Bronchial epithelial cell (primary cell): ENCODE results near the gene CFL1. TPM values are rescaled to one million over a fixed set of nuclear protein-coding genes. Genes with fewer than 3 reads are reported as not detected.
"Not testable (repeated sequence)": the region's sequence is repeated elsewhere in the genome, so short reads cannot be mapped to it uniquely, and the experiment has no call there.

Experiments
- DNase-seq: peaks from one replicate; pipeline ENCODE4 v3.0.0-alpha.2; 2010; ENCODE audit warnings: low read depth
- FAIRE-seq: peaks from 2 replicates; lab custom pipeline; 2011; peaks lifted over from hg19 to GRCh38; lab: Jason Lieb, UNC
- H3K27me3 ChIP-seq: 2 replicates; pipeline ENCODE4 v1.5.1; 2011; ENCODE audit warnings: low read length; ENCODE audit not compliant: control insufficient read depth, insufficient read depth
- H3K36me3 ChIP-seq: 2 replicates; pipeline ENCODE4 v1.5.1; 2011; ENCODE audit warnings: low read length; ENCODE audit not compliant: control insufficient read depth, insufficient read depth
- H3K4me3 ChIP-seq: 2 replicates; pipeline ENCODE4 v1.5.1; 2011; ENCODE audit warnings: mild to moderate bottlenecking, low read depth, low read length, control low read depth
- total RNA-seq: library from RNA; depleted of rRNA; stranded (reverse); fragments of >200 nt; gene quantifications from 2 replicates; pipeline ENCODE4 v1.2.1, GENCODE V29; 2014
- TF ChIP-seq, protein P1 (sequence below): IDR thresholded peaks from 2 replicates; pipeline ENCODE4 v1.5.1; 2011; ENCODE audit warnings: mild to moderate bottlenecking, moderate library complexity, low read length, control low read depth, inconsistent platforms; ENCODE audit not compliant: insufficient read depth, severe bottlenecking

Gene CFL1
- total RNA-seq, 1 donor from 2014 or later, result 764 TPM

DNA sequence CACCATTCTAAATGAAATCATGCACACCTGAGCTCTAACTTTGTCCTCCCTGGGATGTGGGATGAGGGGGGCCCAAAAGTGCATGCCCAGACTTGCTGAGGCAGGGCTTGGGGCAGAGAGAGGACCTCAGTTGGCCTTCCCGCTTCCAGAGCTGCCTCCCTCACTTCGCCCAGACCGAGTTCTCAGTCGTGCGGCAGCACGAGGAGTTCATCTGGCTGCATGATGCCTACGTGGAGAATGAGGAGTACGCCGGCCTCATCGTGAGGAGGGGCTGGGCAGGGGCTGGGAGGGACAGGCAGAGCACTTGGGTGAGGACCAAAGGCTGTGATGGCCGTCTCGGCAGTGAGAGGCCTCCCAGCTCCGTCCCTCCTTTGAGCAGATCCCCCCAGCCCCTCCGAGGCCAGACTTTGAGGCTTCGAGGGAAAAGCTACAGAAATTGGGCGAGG, 8.2 kb downstream of the CFL1 start:
- DNase-seq (no peak), FAIRE-seq (no peak)
- H3K4me3 ChIP-seq, result no peak overlapping the region
- TF ChIP-seq, protein P1, sequence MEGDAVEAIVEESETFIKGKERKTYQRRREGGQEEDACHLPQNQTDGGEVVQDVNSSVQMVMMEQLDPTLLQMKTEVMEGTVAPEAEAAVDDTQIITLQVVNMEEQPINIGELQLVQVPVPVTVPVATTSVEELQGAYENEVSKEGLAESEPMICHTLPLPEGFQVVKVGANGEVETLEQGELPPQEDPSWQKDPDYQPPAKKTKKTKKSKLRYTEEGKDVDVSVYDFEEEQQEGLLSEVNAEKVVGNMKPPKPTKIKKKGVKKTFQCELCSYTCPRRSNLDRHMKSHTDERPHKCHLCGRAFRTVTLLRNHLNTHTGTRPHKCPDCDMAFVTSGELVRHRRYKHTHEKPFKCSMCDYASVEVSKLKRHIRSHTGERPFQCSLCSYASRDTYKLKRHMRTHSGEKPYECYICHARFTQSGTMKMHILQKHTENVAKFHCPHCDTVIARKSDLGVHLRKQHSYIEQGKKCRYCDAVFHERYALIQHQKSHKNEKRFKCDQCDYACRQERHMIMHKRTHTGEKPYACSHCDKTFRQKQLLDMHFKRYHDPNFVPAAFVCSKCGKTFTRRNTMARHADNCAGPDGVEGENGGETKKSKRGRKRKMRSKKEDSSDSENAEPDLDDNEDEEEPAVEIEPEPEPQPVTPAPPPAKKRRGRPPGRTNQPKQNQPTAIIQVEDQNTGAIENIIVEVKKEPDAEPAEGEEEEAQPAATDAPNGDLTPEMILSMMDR, result no peak
- H3K27me3 ChIP-seq, result no peaks in the 10 kb centered on the region
- peaks cover 17% of the 10 kb centered on the region for H3K36me3 ChIP-seq

DNA sequence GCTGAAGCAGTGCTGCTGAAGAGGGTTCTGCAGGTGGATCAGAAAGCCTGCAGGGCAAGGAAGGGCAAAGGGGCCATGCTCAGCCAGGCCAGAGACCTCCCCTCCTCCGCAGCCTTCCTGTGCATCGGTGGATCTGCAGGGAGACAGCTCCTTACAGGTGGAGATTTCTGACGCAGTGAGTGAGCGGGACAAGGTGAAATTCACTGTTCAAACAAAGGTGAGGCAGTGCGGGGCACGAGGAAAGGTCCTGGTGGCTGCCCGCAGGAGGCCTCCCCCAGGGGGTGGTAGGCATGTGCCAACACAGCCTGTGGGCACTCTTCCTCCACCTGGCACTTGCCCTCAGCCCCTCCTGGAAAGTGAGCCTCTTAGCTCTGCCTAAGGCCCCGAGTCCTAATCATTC, 8.6 kb downstream of the CFL1 start:
- no peak for DNase-seq
- TF ChIP-seq, protein P1, result no peak
- Histone ChIP-seq H3K27me3 (no peaks in the 10 kb centered on the region), H3K4me3 (no peak overlapping the region), H3K36me3 (peaks cover 15% of the 10 kb centered on the region)
- no peak for FAIRE-seq

DNA sequence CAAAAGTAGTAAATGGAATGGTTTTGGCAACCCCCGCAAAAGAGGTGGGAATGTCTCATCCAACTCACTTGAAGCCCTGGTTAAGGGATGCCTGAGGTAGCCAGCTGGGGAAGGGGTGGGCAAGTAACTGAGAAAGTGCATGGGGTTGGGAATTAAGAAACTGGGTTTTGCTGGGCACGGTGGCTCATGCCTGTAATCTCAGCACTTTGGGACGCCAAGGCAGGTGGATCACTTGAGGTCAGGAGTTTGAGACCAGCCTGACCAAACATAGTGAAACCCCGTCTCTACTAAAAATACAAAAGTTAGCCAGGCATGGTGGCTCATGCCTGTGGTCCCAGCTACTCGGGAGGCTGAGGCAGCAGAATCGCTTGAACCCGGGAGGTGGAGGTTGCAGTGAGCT, 9.3 kb downstream of the CFL1 start:
- H3K36me3 ChIP-seq, result peaks cover 10% of the 10 kb centered on the region
- not testable (repeated sequence) for FAIRE-seq, H3K27me3 ChIP-seq, DNase-seq, H3K4me3 ChIP-seq

DNA sequence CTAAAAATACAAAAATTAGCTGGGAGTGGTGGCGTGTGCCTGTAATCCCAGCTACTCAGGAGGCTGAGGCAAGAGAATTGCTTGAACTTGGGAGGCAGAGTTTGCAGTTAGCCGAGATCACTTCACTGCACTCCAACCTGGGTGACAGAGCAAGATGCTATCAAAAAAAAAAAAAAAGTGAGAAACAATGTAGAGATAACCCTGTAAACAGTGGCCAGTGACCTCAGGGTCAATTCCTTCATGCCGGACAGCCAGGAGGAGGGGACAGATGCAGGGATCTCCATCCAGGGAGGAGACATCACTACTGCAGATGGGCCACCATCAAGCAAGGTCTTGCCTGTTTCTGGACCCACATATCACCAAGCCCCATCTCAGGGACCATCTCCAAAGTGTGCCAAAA, 10.2 kb downstream of the CFL1 start:
- FAIRE-seq (no peak), DNase-seq (no peak)
- Histone ChIP-seq H3K4me3 (no peak overlapping the region), H3K27me3 (no peaks in the 10 kb centered on the region), H3K36me3 (peaks cover 2% of the 10 kb centered on the region)
- TF ChIP-seq, protein P1, result no peak

DNA sequence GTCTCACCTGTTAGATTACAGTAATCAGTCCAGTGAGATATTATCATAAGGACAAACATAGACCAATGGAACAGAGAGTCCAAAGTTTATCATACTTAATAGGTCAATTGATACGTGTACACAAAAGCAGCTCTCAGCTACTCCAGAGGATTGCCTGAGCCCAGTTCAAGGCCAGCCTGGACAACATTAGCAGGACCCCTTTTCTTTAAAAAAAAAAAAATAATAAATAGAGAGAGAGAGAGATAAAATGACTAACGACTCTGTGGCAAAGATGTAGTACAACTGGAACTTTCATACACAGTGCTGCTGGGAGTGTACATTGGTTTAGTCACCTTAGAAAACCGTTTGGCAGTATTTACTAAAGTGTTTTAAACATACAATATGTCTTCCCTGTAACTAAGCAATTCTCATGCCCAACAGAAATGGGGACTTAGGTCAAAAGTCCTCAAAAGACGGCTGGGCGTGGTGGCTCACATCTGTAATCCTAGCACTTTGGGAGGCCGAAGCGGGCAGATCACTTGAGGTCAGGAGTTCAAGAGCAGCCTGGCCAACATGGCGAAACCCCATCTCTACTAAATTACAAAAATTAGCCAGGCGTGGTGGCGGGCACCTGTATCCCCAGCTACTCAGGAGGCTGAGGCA, 13.6 kb downstream of the CFL1 start:
- TF ChIP-seq, protein P1, result no peak
- DNase-seq, result no peak
- FAIRE-seq, result no peak
- Histone ChIP-seq H3K4me3 (no peak overlapping the region), H3K36me3 (no peaks in the 10 kb centered on the region), H3K27me3 (no peaks in the 10 kb centered on the region)

DNA sequence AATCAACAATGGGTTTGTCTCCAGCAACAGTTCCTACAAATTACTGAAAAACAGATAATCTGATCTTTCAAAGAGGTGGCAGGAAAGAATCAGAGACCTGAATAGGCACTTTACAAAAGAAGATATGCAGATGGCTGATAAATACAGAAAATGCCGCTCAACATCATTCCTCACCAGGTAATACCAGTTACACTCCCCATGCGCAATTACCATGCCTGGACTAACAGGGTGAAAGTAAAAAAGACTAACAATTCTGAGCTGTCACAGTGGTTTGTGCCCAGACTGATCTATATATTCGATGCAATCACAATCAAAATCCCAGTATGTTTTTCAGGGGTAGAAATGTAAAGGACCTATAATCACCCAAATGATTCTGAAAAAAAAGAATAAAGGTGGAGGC, 14.2 kb downstream of the CFL1 start:
- TF ChIP-seq, protein P1, result no peak
- H3K4me3 ChIP-seq, result no peak overlapping the region
- DNase-seq, result no peak
- no peaks in the 10 kb centered on the region for H3K27me3 ChIP-seq
- no peaks in the 10 kb centered on the region for H3K36me3 ChIP-seq
- FAIRE-seq, result no peak
